Embryonic facial prominence (tissue), 1 donor: Measurements from ENCODE around the gene USP38.
"Not testable (repeated sequence)": the region's sequence is repeated elsewhere in the genome, so short reads cannot be mapped to it uniquely, and the experiment has no call there.

Experiments used
- DNase-seq: peaks from one replicate; pipeline ENCODE4 v3.0.0-alpha.2; 2016; ENCODE audit errors: extremely low spot score

The USP38 gene

DNA sequence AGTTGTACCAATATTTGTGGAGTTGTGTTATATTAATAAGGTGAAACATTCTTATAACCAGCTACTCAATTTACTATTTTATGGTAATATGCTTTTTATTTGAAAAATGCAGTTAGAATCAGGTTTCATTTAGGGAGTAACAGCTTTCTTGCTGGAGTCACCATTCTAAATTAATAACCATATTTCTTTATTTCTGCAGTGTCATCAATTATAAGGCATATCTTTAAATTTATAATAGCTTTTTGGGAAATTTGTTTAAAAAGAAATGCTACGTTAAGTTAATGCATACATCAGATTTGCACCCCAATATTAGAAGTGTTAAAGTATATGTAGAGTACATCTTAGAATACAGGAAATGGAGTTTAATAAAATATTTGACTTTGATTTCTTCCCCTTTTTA is 18.9 kb downstream of the USP38 start:
- no peak for DNase-seq

DNA sequence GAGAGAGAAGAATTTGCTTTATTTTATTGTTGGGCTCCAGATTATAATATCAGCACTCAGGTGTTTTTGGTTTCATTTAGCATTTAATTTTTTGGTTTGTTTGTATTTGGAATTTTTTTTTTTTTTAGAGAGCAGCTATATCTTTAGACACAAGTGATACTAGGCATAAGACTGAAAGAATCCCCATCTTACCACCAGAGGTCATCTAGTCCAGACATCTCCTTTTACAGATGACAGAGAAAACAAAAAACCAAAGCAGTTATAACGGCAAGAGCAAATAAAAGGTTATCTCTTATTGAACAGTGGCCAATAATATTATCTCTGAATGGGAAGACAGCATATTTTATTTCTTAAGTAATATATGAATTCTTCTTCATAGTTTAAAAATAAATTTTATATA is 22.8 kb downstream of the USP38 start:
- DNase-seq, result no peak

DNA sequence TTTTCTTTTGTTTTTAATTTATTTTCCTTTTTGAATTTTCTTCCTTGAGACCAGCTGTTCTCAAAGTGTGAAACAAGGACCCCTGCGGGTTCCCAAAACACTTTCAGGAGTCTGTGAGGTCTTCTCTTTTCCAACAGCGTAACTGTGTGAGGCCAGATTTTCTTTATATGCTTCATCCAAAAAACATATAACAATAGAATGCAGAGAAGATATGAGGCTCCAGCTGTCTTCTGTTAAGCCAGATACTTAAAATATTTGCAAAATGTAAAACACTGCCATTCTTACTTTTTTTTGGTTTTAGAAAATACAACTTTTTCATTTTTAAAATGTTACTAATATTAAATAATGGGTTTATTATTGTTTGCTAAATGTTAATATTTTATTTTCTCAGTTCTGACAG is 27.8 kb downstream of the USP38 start:
- no peak for DNase-seq

DNA sequence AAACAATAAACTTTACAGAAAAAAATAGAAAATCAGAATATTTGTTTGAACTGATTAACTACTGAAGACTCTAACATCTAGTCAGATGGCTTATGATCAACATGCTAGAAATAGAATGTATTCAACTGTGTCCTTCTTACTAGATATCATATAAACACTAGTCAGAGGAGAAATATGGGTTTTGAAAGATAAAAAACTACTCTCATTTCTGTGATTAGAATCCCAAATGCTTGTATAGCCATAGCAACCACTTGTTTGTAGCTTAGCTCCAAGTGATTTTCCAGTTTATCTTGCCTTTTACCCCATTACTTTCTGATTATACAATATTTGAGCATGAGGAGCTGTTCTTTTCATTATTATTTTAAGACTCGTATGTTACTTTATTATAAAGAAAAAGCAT is 31.2 kb downstream of the USP38 start:
- DNase-seq, result no peak

DNA sequence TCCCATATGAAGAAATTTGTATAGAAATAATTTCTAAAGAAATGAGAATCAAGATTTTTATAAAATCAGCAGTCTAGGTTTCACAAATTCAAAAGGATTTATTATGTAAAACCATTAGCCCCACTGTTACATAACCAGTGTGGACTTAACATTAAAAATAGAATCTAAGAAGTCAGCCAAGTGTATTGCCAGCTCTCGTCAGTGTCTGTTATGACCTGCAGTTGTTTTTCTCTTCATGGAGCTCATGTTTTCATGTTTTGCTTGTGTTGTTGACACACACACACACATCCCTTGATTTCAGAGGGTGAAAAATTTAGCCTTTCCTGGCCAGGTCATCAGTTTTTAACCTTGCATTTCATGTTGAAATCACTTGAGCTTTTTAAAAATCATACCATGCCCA is 39.5 kb downstream of the USP38 start:
- no peak for DNase-seq

DNA sequence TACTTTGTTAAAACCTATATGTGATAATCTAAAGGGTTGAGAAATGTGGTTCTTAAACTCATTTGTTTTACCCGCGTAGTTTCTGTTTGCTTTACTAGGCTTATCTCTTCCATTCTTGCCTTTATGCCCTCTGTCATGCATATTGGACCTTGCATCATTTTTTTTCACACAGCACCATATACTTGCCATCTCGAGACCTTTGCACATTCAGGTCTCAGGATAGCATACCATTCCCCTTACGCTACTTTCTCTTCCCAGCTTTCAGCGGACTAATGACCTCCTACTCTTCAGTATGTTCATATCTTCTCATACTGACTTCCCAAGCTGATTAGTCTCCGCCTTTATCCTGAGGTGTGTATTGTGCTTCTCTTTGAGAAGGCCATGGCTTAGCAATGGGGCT is 40.5 kb downstream of the USP38 start:
- no peak for DNase-seq

DNA sequence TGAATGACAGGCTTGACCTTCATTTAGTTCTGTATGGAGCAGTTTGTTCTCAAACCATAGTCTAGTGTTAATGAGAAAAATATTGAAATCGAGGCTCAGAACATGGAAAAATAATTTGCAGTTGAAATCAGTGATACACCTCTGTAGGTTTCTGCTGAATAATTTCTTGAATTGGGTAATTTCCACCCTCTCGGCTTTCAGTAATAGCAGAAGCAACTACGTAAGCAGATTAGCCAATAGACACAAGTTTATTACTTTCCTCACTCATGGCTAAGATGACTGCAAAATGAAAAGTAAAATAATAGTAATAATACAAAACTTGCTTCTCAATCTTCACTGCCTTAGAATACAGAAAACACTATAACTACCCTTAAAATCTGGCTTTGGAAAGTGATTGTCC is 46.0 kb downstream of the USP38 start:
- DNase-seq, result no peak

DNA sequence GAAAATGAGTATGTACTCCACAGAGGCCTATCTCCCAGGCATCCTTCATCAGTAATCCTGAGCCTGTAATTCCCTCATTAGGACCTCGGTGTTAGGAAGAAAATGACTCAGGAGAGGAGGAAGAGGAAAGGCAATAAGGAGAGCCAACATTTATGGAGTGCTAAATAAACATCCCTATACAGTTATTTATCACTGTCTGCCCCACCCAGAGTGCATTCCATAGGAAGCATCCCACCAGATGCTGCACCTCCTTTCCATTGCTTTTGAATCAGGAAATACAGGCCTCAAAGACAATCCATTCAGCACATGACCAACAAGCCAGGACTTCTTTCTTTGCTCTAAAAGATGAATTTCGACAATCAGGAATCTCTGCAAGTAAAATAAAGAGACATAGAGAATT is 47.6 kb downstream of the USP38 start:
- DNase-seq, result no peak

DNA sequence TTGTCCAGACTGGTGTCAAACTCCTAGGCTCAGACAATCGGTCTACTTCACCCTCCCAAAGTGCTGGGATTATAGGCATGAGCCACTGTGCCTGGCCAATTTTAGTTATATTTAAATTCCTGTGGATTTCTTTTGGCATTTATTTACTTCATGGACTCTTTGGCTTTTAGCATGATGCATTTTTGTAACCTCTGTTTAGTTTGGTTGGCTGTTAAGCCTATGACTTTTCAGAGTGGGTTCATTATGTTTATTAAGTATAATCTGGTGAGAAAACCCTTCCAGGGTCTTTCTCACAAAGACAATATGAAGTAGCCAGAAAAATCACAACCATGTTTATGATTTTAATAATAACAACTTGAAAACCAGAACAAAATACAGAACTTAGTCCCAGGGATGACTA is 49.4 kb downstream of the USP38 start:
- DNase-seq, result no peak

DNA sequence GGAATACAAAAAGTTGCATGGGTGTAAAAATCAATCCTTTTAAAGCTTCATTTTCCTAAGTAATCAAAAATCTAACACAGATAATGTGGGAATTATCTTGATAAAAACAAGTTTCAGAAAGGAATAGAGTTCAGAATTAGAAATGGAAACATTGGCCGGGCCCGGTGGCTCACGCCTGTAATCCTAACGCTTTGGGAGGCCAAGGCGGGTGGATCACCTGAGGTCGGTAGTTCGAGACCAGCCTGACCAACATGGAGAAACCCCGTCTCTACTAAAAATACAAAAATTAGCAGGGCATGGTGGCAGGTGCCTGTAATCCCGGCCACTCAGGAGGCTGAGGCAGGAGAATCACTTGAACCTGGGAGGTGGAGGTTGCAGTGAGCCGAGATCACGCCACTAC is 52.5 kb downstream of the USP38 start:
- not testable (repeated sequence) for DNase-seq

DNA sequence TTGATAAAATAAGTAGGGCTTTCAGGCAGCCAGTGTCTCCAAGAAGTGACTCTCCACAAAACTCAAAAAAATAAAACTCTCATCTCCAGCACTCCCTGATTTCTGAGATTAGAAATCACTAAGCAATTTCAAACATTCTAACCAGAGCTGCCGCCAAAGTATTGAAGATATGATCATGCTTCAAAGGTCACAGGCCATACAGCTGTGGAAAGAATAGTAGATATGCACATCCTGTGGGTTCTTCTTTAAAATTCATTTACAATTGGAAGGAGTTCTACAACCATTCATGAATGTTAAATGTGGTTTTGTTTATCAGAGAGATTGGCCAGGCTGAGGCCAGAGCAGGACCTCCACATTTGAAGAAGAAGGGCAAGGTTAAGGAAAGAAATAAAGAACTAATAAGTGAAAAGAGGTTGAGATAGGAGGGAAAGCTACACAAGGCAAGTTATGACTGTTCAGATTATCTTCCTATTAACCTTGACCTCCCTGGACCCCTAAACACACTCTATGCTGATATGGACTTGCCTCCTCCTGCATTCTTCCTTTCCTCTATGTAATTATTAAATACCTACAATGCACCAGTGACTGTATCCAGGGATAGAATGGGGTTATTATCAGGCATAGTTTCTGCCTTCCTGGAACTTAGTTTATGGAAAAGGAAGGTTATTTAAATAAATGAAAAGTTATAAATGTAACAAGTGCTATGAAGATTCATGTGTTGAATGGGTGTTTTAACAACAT is 56.4 kb downstream of the USP38 start:
- no peak for DNase-seq

DNA sequence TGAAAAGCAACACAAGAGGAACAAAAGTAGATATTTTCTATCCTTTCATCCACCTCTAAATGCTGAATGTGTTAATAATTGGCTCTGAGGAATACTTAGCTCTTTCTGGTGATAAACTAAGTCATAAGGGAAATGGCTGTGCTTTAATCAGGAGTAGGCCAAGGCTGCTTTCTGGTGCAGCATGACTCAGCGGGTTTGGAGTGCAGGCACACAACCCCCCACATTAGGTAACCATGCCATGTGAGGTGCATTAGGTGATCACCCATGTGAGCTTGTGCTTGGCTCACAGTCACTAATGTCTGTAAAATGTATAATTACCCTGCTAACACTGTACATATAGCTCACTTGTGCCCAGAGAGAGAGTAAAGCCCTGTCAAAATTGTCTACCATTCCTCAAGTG is 57.2 kb downstream of the USP38 start:
- no peak for DNase-seq

DNA sequence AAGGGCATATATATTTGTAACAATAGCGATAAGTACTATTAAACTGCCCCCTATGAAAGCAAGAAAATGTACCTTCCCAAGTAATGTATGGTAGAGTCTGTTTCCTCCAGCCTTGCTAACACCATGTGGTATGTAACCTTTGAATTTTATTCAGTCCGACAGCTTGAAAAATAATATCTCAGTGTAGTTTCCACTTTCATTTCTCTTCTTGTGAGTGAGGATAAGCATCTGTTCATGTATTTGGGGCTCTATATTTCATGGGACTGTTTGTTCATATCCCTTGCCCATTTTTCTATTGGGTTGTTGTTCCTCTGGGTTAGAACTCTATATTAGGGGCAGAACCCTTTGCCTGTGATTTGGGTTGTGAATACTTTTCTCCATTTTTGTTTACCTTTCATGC is 58.3 kb downstream of the USP38 start:
- no peak for DNase-seq

DNA sequence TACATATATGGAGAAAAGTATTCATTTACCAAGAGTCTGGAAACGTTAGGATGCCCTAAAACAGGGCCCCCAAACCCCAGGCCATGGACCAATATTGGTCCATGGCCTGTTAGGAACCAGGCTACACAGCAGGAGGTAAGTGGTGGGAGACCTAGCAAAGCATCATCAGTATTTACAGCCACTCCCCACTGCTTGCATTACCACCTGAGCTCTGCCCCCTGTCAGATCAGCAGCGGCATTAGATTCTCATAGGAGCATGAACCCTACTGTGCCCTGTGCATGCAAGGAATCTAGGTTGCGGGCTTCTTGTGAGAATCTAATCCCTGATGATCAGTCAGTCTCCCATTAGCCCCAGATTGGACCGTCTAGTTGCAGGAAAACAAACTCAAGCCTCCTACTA is 62.3 kb downstream of the USP38 start:
- DNase-seq, result no peak

DNA sequence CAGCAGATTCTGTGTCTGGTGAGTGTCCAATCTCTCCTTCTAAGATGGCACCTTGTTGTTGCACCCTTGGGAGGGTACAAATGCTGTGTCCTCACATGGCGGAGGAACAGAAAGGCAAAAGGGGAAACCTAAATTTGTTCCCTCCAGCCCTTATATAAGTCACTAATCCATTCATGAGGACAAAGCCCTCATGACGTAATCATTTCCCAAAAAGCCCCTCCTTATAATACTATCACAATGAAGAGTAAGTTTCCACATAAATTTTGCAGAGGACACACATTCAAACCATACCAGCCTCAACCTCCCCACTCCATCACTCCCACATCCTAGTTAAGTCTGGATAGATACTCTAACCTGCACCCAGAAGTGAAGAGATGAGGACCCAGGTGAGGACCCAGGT is 63.1 kb downstream of the USP38 start:
- no peak for DNase-seq

DNA sequence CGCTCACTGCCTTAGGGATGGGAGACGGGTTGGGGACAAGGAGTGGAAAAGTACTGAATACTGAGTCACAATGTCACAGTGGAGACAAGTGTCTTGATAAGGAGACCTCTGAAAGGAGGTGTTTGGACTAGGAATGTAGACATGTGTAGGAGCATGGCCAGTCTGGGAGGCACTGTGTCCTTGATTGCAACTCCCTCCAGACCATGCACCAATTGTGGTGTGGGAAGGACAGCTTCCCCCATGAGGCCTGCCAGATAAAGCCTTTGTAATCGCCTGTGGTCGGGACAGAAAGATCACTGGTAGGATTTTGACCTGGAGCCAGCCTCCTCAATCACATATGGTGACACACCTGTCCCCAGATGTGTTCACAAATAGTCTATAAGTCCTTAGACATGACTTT is 64.1 kb downstream of the USP38 start:
- no peak for DNase-seq

DNA sequence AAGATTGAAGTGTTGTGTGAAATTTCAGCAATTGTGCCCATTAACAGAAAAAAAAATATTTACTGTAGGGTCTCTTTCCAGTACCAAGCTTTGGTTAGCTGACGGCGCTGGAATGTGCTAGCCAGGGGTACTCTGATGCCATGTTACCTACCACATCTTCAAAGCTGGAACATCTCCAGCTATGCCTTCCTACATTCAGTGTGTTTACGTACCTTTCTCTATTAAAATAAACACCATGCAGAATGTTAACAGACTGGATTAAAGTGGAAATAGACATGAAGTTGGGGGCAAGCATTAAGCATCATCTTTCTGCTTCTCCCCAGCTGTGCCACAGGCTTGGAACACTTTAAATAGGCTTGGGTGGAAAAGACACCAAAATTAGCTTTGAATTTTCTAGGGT is 65.9 kb downstream of the USP38 start:
- no peak for DNase-seq

DNA sequence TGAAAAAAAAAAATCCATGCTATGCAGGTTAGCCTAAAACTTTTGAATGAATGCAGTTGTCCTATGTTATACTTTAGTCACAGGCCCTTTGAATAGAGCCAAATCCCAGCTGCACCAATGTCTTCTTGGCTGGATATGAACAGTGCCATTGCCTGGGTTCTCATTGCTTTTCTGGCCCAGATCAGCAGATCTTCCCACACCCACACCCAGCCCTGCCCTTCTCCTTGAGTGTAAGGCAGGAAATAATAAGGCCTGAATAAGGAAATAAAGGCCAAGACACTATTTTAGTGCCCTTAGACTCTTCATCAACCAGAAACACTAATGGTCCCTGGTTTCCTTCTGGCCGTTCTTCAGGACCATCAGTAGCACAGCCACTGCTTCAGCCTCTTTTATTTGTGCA is 66.6 kb downstream of the USP38 start:
- no peak for DNase-seq

DNA sequence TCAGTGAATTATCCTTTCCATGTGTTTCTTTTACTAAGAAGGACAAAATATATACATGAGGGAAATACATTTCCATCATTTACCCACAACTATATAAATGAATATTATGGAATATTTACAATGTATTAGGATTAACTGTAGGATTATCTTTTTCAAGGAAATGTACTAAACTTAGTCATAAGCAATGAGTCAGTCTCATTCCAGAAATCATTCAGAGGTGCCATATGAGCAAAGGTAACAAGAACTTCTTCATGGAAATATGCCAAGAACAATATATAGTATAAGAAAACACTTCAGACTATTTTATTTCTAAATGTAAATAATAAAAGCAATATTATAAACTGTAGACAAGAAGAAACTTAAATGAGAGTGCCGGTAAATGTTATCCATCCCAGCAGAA is 67.1 kb downstream of the USP38 start:
- DNase-seq, result no peak

DNA sequence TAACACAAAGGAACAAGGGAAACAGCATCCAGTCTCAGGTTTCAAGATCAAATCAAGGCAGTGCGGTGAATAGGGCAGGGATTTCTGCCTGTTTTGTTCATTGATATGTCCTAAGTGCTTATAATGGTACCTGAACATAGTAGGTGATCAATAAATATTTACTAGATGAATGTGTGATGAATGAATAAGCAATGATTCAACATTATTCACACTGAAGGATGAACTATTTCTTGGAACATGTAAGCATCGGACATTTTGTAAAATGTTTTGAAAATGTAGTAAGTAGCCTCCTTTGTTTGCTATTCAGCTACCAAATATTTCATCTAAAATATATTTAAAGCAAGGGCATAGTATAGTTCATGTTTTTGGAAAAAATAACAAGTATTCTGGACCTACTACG is 67.8 kb downstream of the USP38 start:
- DNase-seq, result no peak

DNA sequence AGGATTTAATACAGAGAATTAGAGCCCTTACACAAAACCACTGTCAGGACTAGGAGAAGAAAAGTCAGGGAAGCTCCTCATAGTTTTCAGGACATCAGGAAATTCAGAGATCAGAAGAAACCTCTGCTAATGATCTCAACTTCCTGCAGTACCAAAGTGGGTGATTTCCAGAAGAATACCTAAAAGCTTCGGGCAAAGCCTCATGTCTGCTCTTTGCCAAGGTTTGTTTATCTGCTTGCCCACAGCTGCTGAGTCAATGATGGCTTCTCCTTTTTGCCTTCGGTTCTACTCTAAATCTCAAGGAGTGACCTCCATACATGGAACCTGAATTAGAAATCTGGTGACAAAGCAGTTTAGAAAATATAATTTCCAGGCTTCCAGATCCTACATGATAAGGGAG is 68.4 kb downstream of the USP38 start:
- DNase-seq, result no peak

DNA sequence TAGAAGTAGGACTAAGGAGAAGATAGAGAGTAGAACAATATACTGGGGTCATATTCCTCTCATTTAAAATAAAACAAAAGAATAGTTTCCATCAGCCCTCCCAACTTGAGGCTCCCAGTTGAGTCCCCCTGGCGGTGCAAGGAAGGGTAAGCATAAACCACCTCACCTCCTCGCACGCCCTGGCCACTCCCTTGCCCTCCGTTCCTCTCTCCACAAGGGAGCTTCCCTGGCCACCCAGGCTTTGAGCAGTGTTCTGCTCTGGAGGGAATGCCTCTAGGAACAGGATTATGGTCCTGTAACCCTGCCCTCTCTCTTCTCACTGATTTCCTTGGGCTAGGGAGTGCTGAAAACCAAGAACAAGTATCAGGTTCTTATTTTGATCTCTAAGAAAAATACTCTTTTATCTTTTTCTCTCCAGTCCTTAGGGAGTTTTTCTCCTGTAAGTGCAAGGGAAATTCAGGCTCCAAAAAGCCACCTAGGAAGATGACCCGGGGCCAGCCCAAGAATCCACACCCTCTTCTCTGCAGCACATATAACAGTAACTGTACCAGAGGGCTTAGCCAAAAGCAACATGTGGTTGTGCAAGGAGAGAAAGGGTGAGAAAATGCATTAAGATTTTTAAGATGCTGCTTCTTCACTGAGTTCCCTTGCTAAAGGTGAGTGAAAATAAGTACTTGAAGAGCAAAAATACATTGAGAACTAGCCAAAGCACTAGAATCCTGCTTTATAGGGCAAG is 69.9 kb downstream of the USP38 start:
- no peak for DNase-seq

DNA sequence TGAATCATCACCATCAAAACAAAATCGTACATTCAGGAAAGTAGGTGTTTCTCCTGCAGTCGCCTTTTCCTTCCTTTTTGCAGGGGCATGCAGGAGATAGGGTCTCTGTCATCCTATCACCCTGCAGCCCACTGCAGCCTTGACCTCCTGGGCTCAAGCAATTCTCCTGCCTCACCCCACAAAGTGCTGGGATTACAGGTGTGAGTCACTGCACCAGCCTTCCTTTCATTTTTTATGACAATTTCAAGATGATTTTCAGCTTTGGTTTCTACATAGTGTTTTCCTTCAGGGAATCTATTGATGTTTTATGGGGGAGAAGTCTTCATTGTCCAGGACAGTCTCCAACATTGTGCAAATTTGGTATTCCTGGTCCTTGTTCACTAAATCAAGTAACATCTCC is 71.7 kb downstream of the USP38 start:
- DNase-seq, result no peak

DNA sequence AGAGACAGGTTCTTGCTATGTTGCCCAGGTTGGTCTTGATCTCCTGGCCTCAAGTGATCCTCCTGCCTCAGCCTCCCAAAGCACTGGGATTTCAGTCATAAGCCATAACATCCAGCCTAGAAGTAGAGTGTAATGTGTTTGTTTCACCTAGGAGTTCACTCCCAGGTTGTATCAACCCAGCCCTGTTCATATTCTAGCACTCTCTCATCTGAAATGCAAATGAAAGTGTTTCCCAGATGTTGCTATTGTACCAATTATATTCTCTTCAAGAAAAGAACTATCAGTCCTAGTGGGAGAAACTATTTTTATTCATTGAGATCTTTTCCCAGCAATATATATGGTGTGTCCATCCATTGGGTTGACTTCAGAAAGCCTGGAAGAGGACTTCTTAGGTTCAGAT is 72.6 kb downstream of the USP38 start:
- no peak for DNase-seq
